Mononuclear cell (primary cell): ENCODE measurements around the gene DNM2. TPM values are rescaled to one million over a fixed set of nuclear protein-coding genes. Genes with fewer than 3 reads are reported as not detected.
"Not testable (repeated sequence)": the region's sequence is repeated elsewhere in the genome, so short reads cannot be mapped to it uniquely, and the experiment has no call there.

Experiments used
- H3K27me3 ChIP-seq: 2 replicates; pipeline ENCODE4 v1.6.0; 2011; ENCODE audit warnings: low read length, control low read depth; ENCODE audit not compliant: insufficient read depth
- H3K4me1 ChIP-seq: 2 replicates; pipeline ENCODE4 v1.5.1; 2011; ENCODE audit warnings: mild to moderate bottlenecking, low read length, control low read depth; ENCODE audit not compliant: insufficient read depth
- H3K4me3 ChIP-seq: 2 replicates; pipeline ENCODE4 v1.5.1; 2011; ENCODE audit warnings: mild to moderate bottlenecking, low read length, moderate library complexity
- H3K9me3 ChIP-seq: 2 replicates; pipeline ENCODE4 v1.5.1; 2011; ENCODE audit warnings: low read depth, mild to moderate bottlenecking, control low read depth, low read length
- total RNA-seq: library from RNA; depleted of rRNA; stranded (reverse); fragments of >200 nt; gene quantifications from one replicate; pipeline ENCODE4 v1.2.3, GENCODE V29; 2012

Gene DNM2
- total RNA-seq, 1 donor: 149 TPM

DNA sequence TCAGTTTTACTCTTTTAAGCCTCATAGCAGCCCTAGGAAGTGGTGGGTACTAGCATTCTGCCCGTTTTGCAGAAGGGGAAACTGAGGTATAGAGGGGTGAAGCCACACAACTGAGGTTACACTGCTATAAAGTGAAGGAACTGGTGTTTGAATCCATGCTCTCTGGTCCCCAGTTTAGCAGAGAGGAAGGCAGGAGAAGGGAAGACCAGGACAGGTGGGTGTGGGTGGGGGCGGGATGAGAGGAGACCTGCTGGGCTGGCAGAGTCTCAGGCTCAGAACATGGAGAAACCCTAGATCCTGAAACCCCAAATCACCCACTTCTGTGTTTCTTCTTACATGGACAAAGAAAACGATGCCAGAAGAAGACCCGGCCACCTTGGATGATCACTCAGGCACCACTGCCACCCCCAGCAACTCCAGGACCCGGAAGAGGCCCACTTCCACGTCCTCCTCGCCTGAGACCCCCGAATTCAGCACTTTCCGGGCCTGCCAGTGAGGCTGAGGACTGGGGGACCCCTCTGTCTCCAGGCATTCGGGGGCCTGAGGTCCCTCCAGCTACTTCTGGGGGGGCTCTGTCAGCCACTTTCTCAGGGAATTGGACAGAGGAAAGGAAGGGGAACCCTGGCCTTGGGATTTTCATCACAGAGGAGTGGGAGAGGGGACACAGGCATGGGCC, 151.1 kb downstream of the DNM2 start:
- Histone ChIP-seq H3K4me3 (no peak overlapping the region), H3K4me1 (peaks cover 50% of the 10 kb centered on the region)

GRCh38 chr19:10869872-10870311, 152.0 kb downstream of the DNM2 start:
- not testable (repeated sequence) for H3K9me3 ChIP-seq, H3K27me3 ChIP-seq, H3K4me3 ChIP-seq
- H3K4me1 ChIP-seq: peaks cover 43% of the 10 kb centered on the region

More for the DNA sequence above, 151.1 kb downstream of the DNM2 start:
- H3K9me3 ChIP-seq: no peaks in the 10 kb centered on the region
- no peaks in the 10 kb centered on the region for H3K27me3 ChIP-seq

GRCh38 chr19:10870501-10870954, 152.6 kb downstream of the DNM2 start:
- Histone ChIP-seq H3K27me3 (no peaks in the 10 kb centered on the region), H3K9me3 (no peaks in the 10 kb centered on the region), H3K4me1 (peaks cover 43% of the 10 kb centered on the region), H3K4me3 (peak overlapping the region; percentile 26)

GRCh38 chr19:10870955-10871603, 153.2 kb downstream of the DNM2 start, which contains the start of gene CARM1:
Gene CARM1 (plus strand): TSS chr19:10871553. CDS start chr19:10871703, 150 bp downstream.
- peaks cover 43% of the 10 kb centered on the region for H3K4me1 ChIP-seq

DNA sequence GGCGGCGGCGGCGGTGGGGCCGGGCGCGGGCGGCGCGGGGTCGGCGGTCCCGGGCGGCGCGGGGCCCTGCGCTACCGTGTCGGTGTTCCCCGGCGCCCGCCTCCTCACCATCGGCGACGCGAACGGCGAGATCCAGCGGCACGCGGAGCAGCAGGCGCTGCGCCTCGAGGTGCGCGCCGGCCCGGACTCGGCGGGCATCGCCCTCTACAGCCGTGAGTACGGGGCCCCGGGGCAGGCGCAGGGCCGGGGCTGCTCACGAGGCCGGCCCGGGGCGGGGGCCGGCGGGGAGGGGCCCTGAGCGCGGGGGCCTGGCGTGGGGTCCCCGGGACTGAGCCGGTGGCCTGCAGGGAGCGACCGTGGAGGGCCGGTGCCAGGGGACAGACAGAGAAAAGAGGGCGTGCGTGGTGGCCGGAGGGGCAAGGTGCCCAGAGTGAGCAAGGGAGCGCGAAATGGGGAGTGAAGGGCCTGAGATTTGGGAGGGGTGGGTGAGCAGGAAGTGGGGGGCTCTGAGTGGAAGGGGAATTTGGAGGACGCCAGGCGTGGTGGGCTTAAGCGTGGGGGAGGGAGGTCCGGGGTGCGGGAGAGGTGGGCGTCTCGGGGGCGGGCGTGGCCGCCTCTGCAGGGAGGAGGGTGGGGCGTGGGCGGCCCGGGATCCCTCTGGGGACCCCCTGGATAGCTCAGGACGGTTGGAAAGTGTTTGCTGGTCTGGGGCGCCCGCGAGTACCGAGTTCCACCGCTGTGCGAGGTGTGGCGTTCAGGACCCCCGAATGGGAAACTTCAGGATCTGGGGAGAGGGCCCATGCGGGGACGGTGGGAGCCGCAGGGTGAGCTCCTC, 154.0 kb downstream of the DNM2 start:
- peak overlapping the region; percentile 46 for H3K4me3 ChIP-seq
- no peaks in the 10 kb centered on the region for H3K27me3 ChIP-seq
- H3K4me1 ChIP-seq: peaks cover 52% of the 10 kb centered on the region

More at GRCh38 chr19:10870955-10871603, 153.2 kb downstream of the DNM2 start, which contains the start of gene CARM1:
- Histone ChIP-seq H3K9me3 (no peaks in the 10 kb centered on the region), H3K27me3 (no peaks in the 10 kb centered on the region), H3K4me3 (peak within 1 kb of the TSS; percentile 46)

DNA sequence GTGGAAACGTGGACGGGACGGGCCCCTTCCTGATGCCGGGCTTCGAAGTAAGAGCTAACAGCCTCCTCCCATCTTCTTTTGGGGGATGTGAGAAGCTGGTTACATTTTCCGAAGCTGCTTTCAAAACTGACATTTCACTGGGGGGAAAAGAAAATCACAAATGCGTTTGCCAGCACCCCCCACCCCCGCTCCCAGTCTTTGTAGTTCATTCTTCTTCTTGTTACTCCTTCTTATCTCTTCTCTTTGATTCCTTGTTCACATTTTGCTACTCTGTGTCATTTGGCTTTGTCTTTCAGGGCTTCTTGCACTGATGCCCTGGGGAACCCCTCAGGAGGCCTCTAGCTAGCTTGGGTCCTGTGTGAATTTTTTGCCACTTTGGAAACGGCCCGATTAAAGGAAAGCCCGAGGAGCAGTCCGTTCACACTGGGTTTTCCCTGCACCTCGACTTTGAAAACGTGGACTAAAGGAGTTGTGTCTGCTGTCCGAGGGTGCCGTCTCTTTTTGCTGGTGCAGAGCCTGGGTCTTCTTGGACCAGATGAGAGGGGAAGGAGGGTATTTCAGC, 154.7 kb downstream of the DNM2 start:
- H3K4me3 ChIP-seq: peak overlapping the region; percentile 46
- H3K9me3 ChIP-seq: no peaks in the 10 kb centered on the region
- H3K4me1 ChIP-seq: peaks cover 51% of the 10 kb centered on the region
- no peaks in the 10 kb centered on the region for H3K27me3 ChIP-seq

More for the DNA sequence above, 154.0 kb downstream of the DNM2 start:
- no peaks in the 10 kb centered on the region for H3K9me3 ChIP-seq

GRCh38 chr19:10874024-10874423, 156.1 kb downstream of the DNM2 start:
- Histone ChIP-seq H3K27me3 (no peaks in the 10 kb centered on the region), H3K4me1 (peaks cover 49% of the 10 kb centered on the region)

GRCh38 chr19:10876459-10877240, 158.8 kb downstream of the DNM2 start:
- no peaks in the 10 kb centered on the region for H3K27me3 ChIP-seq
- H3K4me1 ChIP-seq: peaks cover 45% of the 10 kb centered on the region
- H3K9me3 ChIP-seq: no peaks in the 10 kb centered on the region
- no peak overlapping the region for H3K4me3 ChIP-seq

More at GRCh38 chr19:10874024-10874423, 156.1 kb downstream of the DNM2 start:
- Histone ChIP-seq H3K9me3 (no peaks in the 10 kb centered on the region), H3K4me3 (no peak overlapping the region)

DNA sequence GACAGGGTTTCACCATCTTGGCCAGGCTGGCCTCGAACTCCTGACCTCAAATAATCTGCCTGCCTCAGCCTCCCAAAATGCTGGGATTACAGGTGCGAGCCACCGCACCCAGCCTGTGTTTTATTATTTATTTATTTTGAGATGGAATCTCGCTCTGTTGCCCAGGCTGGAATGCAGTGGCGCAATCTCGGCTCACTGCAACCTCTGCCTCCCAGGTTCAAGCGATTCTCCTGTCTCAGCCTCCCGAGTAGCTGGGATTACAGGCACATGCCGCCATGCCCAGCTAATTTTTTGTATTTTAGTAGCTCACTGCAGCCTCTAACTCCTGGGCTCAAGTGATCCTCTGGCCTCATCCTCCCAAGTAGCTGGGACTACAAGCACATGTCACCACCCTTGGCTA, 159.7 kb downstream of the DNM2 start:
- peaks cover 39% of the 10 kb centered on the region for H3K4me1 ChIP-seq
- H3K9me3 ChIP-seq, H3K27me3 ChIP-seq, H3K4me3 ChIP-seq: not testable (repeated sequence)

- Histone ChIP-seq H3K9me3 (no peaks in the 10 kb centered on the region), H3K27me3 (no peaks in the 10 kb centered on the region), H3K4me1 (peaks cover 33% of the 10 kb centered on the region), H3K4me3 (no peak overlapping the region)
These were observed 160.4 kb downstream of the DNM2 start for GRCh38 chr19:10878253-10878652.

Other genes with a start within 250 kb of the DNM2 start
- 10.4 TPM for gene KEAP1, start 214.7 kb upstream of the DNM2 start, total RNA-seq
- gene S1PR5, start 200.6 kb upstream of the DNM2 start, total RNA-seq: 36.9 TPM
- 30.7 TPM for gene ATG4D, start 174.2 kb upstream of the DNM2 start, total RNA-seq
- 6.7 TPM for gene KRI1, start 152.1 kb upstream of the DNM2 start, total RNA-seq
- gene CDKN2D, start 149.1 kb upstream of the DNM2 start, total RNA-seq: 84.0 TPM
- gene AP1M2, start 130.8 kb upstream of the DNM2 start, total RNA-seq: 0.63 TPM
- gene SLC44A2, start 92.5 kb upstream of the DNM2 start, total RNA-seq: 57.1 TPM
- gene ILF3, start 63.7 kb upstream of the DNM2 start, total RNA-seq: 212 TPM
- gene QTRT1, start 16.6 kb upstream of the DNM2 start, total RNA-seq: 13.9 TPM
- 11.4 TPM for gene TMED1, start 118.1 kb downstream of the DNM2 start, total RNA-seq
- gene C19orf38, start 130.3 kb downstream of the DNM2 start, total RNA-seq: 71.8 TPM
- gene CARM1, start 153.5 kb downstream of the DNM2 start, total RNA-seq: 9.0 TPM
- gene YIPF2, start 210.6 kb downstream of the DNM2 start, total RNA-seq: 11.9 TPM
- gene TIMM29, start 210.7 kb downstream of the DNM2 start, total RNA-seq: 29.3 TPM
- 36.0 TPM for gene SMARCA4, start 243.0 kb downstream of the DNM2 start, total RNA-seq